GM23248 (cell line): ENCODE results near the gene MYO15A.

Experiments used
- EZH2 ChIP-seq: fragments of 200-600 bp; sonication (generic); IDR thresholded peaks from 2 replicates; pipeline ENCODE4 v1.6.1; 2018; ENCODE audit warnings: antibody characterized with exemption, mild to moderate bottlenecking; ENCODE audit not compliant: insufficient read depth, poor library complexity, severe bottlenecking
- EZH2phosphoT487 ChIP-seq: fragments of 200-600 bp; sonication (generic); IDR thresholded peaks from 2 replicates; pipeline ENCODE4 v1.6.1; 2018; ENCODE audit warnings: antibody characterized with exemption, moderate library complexity, mild to moderate bottlenecking, low read depth; ENCODE audit not compliant: insufficient read depth

DNA sequence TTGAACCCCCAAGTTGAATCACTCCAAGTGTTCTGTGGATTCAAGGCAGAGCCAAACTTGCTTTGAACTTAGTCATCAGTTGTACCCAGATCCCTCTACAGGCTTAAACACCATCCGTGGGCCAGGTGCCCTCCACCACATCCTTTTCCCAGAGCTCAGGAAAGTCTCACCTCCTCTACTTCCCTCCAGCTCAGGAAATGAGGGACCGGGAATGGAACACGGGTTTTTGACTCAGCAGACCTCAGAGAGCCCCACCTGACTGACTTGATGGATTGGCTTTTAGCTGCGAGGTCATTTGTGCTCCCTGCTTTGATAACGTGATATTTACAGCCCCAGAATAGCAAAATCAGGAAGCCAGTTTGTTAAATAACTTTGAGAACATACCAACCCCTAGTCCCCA, 49.3 kb upstream of the MYO15A start:
- TF ChIP-seq EZH2 (no peak), EZH2phosphoT487 (no peak)
